Lung (tissue), 12 donors: ENCODE data around the gene RAB6A. TPM values are rescaled to one million over a fixed set of nuclear protein-coding genes. Genes with fewer than 3 reads are reported as not detected.
A peak's percentile ranks its signal among the peaks of the same experiment; 100 is the strongest.
"Not testable (repeated sequence)": the region's sequence is repeated elsewhere in the genome, so short reads cannot be mapped to it uniquely, and the experiment has no call there.

Experiments used
- ATAC-seq: fragments of 200-7000 bp; cut with Tn5 transposase; one replicate; pipeline ENCODE4 v1.9.1; 2020; ENCODE audit warnings: moderate number of reproducible peaks; ENCODE audit not compliant: insufficient read depth, low FRiP score
- DNase-seq, 3 donors: peaks; one replicate each; pipeline ENCODE4 v3.0.0-alpha.2; 2013 to 2017
- H3K27ac ChIP-seq, 2 donors: one replicate each; pipeline ENCODE4 v1.5.1; 2013; ENCODE audit warnings: mild to moderate bottlenecking in 2 of 2, moderate library complexity in 2 of 2, control low read depth in 1 of 2, inconsistent platforms in 1 of 2, low read depth in 1 of 2, low read length in 1 of 2
- H3K27me3 ChIP-seq, 3 donors: one replicate each; pipeline ENCODE4 v1.5.1; 2013; ENCODE audit warnings: low read length in 2 of 3; ENCODE audit not compliant: control insufficient read depth in 3 of 3, insufficient read depth in 3 of 3
- H3K36me3 ChIP-seq, 4 donors: one replicate each; pipeline ENCODE4 v1.5.1; 2013; ENCODE audit warnings: low read length in 4 of 4, mild to moderate bottlenecking in 1 of 4, moderate library complexity in 1 of 4; ENCODE audit not compliant: control insufficient read depth in 4 of 4, insufficient read depth in 4 of 4
- H3K4me1 ChIP-seq, 5 donors: one replicate each; pipeline ENCODE4 v1.5.1; 2013; ENCODE audit warnings: low read length in 5 of 5, mild to moderate bottlenecking in 2 of 5, moderate library complexity in 1 of 5; ENCODE audit not compliant: control insufficient read depth in 5 of 5, insufficient read depth in 5 of 5
- H3K4me3 ChIP-seq: one replicate; pipeline ENCODE4 v1.5.1; 2013; ENCODE audit warnings: mild to moderate bottlenecking, control low read depth, moderate library complexity
- H3K9ac ChIP-seq, 2 donors: one replicate each; pipeline ENCODE4 v1.5.1; 2013; ENCODE audit warnings: low read length in 2 of 2, control low read depth in 1 of 2; ENCODE audit not compliant: insufficient read depth in 1 of 2
- H3K9me3 ChIP-seq, 4 donors: one replicate each; pipeline ENCODE4 v1.5.1; 2013; ENCODE audit warnings: low read length in 3 of 4, mild to moderate bottlenecking in 1 of 4, moderate library complexity in 1 of 4; ENCODE audit not compliant: control insufficient read depth in 4 of 4, insufficient read depth in 3 of 4
- WGBS, 2 donors: extraction: QIAGEN DNeasy Blood & Tissue Kit; methylation state at CpG; one replicate each; pipeline ENCODE4 v1.1.7; 2013; 5-methylcytosine and 5-hydroxymethylcytosine counted together
- polyA plus RNA-seq, 2 donors: library from polyadenylated mRNA; stranded (reverse); fragments of 200-250 nt; gene quantifications; one replicate each; pipeline ENCODE4 v1.2.1, GENCODE V29; 2013
- total RNA-seq, 2 donors: library from RNA; depleted of rRNA in 1 of 2; stranded (reverse); fragments of >200 nt in 1 of 2; gene quantifications; one replicate each; pipeline ENCODE4 v1.2.1, GENCODE V29; 2014 to 2021
- TF ChIP-seq, protein P1 (sequence below): IDR thresholded peaks from 2 replicates; pipeline ENCODE4 v1.5.1; 2012; ENCODE audit warnings: mild to moderate bottlenecking; ENCODE audit errors: control extremely low read depth, extremely low read depth
- donor health status: control.
- donor health status: control.
- donor health status: Bipolar disorder and iron deficiency.
- donor health status: healthy.
- donor health status: DM: yes; HTN: yes; CAD: no.

RAB6A gene
- total and polyA plus RNA-seq, 4 donors = 45.8 to 159 (median 81.8) TPM

DNA sequence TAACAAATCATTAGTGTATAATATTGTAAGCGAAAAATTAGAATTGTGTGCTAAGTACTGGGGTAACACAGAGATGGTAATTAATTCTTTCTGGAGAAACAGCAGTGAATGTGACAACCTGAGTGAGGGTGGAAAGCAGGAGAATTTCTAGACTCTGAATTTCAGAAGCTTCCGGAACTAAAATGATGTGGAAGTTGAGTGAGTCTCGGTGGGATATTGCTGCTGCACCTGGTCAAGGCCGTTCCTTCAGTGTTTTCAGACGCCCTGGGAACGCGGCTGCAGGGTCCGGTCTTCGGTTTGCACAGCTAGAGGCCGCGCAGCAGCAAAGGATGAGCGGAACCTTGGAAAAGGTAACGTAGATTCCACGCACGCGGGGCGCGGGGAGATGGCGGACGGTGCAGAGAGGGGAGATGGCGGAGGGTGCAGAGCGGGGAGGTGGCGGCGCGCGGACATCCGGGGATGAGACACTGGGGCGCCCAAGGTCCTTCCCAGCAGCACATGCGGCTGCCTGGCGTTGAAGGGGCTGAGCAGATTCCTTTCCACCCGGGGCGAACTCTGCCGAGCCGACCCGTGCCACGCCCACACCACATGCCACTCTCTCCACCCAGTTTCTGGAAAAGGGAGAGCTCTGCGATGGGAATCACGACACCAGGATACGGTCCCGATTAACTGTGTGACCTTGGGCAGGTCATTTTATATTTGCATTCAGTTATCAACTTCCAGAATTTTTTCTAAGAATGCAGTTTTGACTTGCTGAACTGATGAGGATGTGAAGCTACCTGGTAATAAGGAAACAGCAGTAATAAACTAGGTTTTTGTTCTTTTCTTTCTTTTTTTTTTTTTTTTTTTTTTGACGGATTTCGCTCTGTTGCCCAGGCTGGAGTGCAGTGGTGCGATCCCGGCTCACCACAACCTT is 27.0 kb upstream of the RAB6A start, which contains the start of gene MRPL48:
TSS of gene MRPL48 (plus strand) at position 232 of the 916 bp plus-strand sequence. CDS start at position 330, 98 bp downstream.
- peaks cover 0 to 4% (median 0%) of the 10 kb centered on the region in 4 donors for H3K36me3 ChIP-seq
- DNase-seq = peak; percentile 91 to 94 (median 91)
- peak within 1 kb of the TSS; percentile 84 for H3K4me3 ChIP-seq
- H3K9me3 ChIP-seq = no peaks in the 10 kb centered on the region
- 6% methylated on average over 43 to 44 of the region's 44 CpGs for WGBS, 2 donors
- peak; percentile 98 for ATAC-seq
- TF ChIP-seq, protein P1, sequence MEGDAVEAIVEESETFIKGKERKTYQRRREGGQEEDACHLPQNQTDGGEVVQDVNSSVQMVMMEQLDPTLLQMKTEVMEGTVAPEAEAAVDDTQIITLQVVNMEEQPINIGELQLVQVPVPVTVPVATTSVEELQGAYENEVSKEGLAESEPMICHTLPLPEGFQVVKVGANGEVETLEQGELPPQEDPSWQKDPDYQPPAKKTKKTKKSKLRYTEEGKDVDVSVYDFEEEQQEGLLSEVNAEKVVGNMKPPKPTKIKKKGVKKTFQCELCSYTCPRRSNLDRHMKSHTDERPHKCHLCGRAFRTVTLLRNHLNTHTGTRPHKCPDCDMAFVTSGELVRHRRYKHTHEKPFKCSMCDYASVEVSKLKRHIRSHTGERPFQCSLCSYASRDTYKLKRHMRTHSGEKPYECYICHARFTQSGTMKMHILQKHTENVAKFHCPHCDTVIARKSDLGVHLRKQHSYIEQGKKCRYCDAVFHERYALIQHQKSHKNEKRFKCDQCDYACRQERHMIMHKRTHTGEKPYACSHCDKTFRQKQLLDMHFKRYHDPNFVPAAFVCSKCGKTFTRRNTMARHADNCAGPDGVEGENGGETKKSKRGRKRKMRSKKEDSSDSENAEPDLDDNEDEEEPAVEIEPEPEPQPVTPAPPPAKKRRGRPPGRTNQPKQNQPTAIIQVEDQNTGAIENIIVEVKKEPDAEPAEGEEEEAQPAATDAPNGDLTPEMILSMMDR = no peak
- peak within 1 kb of the TSS; percentile 0 to 73 for H3K9ac ChIP-seq
- H3K27ac ChIP-seq = peak within 1 kb of the TSS; percentile 87 to 97
- H3K4me1 ChIP-seq = peaks cover 0 to 4% (median 0%) of the 10 kb centered on the region in 5 donors
- H3K27me3 ChIP-seq = no peaks in the 10 kb centered on the region

DNA sequence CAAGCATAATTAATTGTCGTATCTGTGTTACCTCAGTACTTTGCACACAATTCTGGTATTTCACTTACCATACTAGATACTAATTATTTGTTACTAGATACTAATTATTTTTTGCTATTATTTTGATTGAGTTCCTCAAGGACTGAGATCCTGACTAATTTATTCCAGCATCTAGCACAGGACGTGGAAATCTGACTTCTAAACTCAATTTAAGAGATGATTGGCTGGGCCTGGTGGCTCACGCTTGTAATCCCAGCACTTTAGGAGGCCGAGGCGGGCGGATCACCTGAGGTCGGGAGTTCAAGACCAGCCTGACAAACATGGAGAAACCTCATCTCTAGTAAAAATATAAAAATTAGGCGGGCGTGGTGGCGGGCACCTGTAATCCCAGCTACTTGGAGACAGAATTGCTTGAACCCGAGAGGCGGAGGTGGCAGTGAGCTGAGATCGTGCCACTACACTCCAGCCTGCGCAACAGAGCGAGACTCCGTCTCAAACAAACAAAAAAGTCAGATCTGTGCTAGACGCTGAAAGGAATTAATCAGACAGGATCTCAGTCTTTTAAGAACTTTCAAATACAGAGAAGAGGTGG is 26.3 kb upstream of the RAB6A start:
- TF ChIP-seq, protein P1 = no peak
- Histone ChIP-seq H3K4me1 (peaks cover 0 to 4% (median 0%) of the 10 kb centered on the region in 5 donors), H3K9ac (peak overlapping the region; percentile 0 to 73), H3K27ac (peak overlapping the region; percentile 46 to 87), H3K9me3 (no peaks in the 10 kb centered on the region), H3K27me3 (no peaks in the 10 kb centered on the region), H3K36me3 (peaks cover 0 to 4% (median 0%) of the 10 kb centered on the region in 4 donors), H3K4me3 (no peak overlapping the region)
- ATAC-seq (no peak), DNase-seq (no peak)
- WGBS, 2 donors = 62 to 76% methylated on average over 17 of the region's 17 CpGs

DNA sequence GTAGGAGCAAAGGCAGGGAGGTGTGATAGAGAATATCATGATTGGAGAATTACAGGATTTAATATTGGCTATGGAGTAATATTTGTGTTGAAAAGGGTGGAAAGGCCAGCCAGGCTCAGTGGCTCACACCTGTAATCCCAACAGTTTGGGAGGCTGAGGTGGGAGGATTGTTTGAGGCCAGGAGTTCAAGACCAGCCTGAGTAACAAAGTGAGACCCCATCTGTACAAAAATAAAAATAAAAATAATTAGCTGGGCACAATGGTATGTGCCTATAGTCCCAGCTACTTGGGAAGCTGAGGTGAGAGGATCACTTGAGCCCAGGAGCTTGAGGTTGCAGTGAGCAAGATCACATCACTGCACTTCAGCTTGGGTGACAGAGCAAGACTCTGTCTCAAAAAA is 24.6 kb upstream of the RAB6A start:
- H3K9me3 ChIP-seq, ATAC-seq, H3K4me3 ChIP-seq, H3K9ac ChIP-seq, H3K27ac ChIP-seq, DNase-seq, H3K4me1 ChIP-seq, H3K36me3 ChIP-seq, H3K27me3 ChIP-seq: not testable (repeated sequence)

DNA sequence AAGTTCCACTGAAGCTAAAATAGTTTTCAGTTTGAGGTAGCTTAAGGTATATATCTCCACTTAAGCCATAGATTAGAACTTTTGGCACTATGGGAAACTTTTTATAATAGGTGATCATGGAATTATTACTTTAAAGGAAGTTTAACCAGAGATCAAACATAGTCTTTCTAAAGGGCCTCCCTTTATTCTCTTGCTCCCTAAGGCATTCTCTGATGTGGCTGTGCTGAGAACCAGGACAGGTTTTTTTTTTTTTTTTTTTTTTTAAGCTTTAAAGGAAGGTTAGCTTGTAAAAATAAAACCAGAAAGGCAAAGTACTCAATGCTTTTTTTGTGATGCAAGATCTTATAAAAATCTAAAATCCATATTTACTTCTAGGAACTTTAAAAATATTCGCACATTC is 23.9 kb upstream of the RAB6A start:
- ATAC-seq (no peak), DNase-seq (no peak)
- Histone ChIP-seq H3K9ac (no peak overlapping the region), H3K4me3 (no peak overlapping the region), H3K27ac (no peak overlapping the region), H3K27me3 (no peaks in the 10 kb centered on the region), H3K4me1 (peaks cover 0 to 4% (median 0%) of the 10 kb centered on the region in 5 donors), H3K36me3 (no peaks in the 10 kb centered on the region), H3K9me3 (no peaks in the 10 kb centered on the region)
- 92 to 98% methylated on average over 1 of the region's 1 CpG for WGBS, 2 donors
- TF ChIP-seq, protein P1 = no peak
